Stimulated activated CD8-positive, alpha-beta memory T cell treated with anti-CD3 and anti-CD28 coated beads, Interleukin-15, amount 100 ng/mL, for 1 hour (primary cell): Measurements from ENCODE around the gene FAM83G.
"Not testable (repeated sequence)": the region's sequence is repeated elsewhere in the genome, so short reads cannot be mapped to it uniquely, and the experiment has no call there.

ENCODE experiments used
- DNase-seq: peaks from one replicate; pipeline ENCODE4 v3.0.0-alpha.2; 2020; ENCODE audit warnings: low read depth

FAM83G gene

DNA sequence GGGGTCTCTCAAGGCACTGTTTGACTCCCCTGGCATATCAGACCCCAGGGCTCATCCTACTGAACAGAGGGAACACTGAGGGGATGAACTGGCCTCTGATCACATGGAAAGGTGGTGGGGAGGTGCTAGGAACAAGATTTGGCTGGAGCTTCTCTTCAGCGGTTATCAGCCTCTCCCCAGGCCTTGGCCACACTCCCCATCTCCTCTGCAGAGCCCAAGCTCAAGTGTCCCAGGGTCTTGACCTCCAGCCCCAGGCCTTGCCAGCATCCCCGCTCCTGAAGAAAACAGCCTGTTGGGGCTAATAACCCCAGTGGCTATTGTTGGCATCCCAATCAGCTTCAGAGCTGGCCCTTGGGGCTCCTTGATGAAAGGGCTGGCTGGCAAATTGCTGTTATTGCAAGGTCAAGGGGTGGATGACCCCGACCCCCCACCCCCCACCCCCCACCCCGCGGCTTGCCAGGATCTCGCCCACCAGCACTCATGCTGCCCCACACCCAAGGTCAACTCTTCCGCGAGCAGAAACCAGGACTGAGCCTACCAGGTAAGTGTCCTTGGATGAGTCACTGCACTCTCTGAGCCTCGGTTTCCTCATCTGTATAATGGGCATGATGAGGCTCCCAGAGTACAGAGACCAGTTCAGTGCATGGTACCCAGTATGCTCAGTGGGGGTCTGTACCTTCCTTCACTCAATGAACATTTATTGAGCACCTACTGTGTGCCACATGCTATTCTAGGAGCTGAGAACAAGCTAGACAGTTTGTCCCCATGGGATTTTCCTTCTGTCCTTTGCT lies 18.8 kb upstream of the FAM83G start:
- no peak for DNase-seq

DNA sequence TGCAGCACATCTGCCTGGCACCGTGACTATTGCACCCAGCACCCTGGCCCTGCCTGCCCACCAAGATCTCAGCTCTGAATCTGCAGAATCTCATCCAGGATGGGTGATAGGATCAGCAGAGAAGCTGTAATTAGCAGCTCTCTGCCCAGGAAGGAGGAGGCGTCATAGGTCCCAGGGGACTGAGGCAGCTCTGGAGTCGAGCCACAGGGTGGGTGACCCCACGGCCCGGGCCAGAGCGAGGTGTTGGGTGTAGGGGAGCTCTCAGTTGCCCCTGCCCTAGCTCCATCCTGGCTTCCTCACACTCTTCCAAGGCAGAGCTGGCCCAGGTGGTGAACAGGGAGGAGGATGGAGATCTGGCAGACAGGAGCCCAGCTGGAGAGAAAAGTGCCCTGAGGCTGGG lies 18.2 kb upstream of the FAM83G start:
- DNase-seq, result no peak

DNA sequence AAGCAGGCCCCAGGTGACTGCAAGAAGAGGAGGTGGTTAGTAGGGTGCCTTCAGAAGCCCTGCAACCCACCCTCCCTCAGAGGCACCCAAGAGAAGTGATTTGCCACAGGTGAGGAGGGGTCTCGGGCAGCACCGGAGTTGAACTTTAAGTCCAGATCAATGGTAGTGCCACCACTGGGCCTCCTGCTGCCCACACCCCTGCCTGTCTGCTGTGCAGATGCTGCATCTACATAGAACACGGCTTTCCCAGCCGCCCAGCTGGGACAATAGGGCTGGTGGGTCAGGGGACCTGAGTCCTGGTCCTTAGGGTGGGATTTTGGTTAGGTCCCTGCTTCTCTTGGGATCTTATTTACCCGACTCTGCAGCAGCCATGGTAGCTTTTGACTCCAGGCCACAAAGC lies 17.6 kb upstream of the FAM83G start:
- no peak for DNase-seq

DNA sequence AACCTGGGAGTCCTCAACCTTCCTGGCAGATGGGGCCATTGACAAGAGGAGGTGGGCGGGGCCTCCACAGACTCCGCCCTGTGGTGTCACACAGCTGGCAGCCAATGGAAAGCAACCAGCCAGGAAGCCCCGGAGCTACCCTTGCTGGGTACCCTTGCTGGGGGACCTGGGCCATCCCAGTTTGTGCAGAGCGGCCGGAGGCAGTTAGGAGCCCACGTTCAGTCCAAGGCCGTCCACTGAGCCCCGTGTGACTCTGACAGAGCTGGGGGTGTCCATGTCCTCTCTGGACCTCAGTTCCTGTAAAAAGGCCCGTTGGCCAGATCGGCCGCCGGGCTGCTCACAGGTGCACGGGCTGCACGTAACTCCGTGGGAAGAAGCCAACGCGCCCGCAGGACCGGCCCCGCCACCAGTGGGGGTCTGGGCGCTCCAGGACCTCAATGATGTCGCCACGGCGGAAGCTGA lies 17.1 kb upstream of the FAM83G start:
- DNase-seq, result no peak

DNA sequence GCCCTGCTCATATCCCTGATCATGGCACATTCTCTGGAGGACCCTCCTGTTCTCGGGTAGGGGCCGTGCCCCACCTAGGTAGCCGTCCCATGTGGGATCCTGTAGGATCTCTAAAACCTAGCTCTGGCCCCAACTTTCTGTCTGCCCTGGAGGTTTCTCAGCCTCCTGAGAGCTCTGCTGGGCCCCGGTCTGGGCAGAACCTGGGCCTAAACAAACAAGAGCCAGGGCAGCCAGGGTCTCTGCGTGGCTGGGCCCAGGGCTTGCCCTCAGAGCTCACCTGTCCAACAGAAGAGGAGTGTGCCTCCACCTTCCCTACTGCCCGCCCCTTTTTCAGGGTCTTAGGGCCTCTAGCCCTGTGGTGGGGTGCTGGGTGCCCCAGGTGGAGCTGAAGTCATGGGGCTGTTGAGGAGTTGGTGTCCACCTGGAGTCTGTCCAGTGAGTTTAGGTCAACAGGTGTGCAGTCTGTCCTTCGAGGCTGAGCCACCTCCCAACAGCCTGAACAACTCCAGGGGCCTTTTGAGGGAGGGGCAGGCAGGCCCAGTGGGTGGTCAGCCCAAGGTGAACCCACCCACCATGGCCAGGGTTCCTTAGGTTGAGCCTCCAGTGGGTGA lies 16.6 kb upstream of the FAM83G start:
- DNase-seq, result not testable (repeated sequence)

DNA sequence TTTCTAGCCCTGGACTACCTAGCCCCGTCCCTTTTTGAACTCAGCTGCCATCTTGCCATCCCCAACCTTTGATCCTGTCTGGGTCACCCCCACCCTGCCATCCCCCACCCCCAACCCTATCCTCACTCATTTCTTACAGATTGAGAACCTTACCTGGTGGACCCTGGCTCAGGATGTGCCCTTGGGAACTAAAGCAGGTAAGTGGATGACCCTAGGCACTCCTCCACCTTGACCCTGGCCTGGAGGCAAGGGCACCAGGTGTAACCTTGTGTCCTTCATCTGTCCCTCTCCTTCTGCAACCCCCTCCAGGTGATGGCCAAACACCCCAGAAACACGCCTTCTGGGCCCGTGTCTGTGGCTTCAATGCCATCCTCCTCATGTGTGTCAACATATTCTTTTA lies 15.5 kb upstream of the FAM83G start:
- no peak for DNase-seq

DNA sequence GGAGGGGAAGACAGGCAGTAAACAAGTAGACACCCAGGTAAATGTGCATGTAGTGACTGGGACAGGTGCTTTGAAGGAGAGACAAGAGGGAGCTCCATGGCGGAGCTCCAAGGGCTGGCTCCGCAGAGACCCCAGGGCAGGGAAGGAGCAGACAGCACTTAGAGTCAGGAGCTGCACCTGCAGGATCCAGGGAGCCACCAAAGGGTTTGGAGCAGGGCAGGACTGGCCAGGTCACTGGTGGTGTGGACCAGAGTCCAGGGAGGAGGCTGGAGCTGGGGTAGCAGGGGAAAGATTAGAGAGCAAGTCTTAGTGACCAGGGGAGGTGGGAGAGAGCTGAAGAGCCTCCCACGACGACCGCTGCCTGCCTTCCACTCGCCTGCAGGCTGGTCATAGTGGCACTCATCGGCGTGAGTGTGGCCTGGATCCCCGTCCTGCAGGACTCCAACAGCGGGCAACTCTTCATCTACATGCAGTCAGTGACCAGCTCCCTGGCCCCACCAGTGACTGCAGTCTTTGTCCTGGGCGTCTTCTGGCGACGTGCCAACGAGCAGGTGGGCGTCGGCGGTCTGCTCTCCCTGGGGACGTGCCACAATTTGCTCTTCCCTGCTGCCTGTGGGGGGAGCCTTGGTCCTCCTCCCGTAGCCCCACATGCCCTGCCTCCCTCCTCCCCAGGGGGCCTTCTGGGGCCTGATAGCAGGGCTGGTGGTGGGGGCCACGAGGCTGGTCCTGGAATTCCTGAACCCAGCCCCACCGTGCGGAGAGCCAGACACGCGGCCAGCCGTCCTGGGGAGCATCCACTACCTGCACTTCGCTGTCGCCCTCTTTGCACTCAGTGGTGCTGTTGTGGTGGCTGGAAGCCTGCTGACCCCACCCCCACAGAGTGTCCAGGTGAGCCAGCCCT lies 14.7 kb upstream of the FAM83G start:
- no peak for DNase-seq

DNA sequence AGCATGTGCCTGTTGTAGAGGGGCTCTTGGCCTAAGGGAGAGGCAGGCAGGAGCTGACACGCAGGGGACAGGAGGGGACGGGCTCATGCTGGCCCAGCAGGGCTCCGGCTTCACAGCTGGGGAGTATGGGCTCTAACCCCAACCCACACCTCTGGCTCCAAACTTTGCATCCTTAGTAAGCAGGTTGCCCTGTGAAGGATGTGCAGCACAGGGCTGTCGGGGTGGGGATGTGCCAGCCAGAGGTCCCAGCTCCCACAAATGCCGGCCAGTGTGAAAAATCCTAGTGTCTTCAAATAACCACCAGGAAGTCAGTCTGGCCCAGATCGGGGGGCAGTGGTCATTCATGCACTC lies 14.0 kb upstream of the FAM83G start:
- no peak for DNase-seq

DNA sequence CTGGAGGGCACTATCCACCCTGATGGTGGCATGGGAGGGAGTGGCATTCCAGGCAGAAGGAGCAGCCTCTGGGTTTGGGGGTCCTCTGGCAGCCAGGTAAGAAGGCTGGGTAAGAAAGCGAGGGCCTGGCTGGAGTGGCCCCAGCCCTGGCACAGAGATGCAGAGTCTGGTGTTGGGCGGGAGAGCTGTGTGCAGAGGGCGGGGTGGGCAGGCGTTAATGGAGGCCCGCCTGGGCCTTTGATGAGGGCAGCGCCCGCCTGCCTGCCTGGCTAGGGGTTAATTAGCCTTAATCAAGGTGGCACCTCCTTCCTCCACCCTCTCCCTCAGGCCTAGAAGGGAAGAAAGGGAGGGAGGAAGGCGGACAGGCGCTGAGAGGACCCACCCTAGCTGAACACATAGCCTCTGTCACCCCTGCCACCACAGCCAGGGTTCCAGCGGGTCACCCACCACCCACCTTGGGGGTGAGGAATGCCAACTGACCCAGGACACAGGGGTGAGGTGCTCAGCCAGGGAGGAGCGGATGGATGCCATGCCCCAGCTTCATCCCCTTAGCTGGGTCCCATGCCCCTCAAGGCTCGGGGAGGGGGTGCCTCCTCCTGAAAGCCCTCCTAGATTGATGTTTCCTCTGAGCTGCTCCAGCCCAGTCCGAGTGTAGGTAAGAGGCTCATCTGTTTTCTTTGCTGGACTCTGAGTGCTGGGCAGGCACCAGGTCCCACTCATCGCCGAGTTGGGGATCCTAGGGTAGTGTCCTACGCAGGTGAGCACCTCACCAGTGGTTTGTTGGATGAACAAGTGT lies 13.4 kb upstream of the FAM83G start:
- DNase-seq, result no peak

DNA sequence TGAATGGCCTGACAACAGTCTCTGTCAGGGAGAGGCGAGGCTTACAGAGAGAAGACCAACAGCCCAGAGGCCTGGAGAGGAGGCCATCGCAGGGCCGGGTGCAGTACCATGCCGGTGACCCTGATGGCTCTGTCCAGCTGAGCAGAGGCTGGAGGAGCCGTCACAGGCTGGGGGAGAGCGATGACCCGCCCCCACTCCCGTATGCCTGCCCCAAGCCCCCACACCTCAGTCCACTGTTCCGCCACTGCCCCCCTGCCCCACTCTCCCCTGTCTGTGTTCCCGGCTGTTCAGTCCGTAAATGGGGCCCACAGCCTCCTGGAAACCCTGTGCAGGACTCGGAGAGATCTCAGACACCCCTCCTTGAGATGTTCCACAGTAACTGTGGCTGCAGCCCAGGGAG lies 12.8 kb upstream of the FAM83G start:
- no peak for DNase-seq

DNA sequence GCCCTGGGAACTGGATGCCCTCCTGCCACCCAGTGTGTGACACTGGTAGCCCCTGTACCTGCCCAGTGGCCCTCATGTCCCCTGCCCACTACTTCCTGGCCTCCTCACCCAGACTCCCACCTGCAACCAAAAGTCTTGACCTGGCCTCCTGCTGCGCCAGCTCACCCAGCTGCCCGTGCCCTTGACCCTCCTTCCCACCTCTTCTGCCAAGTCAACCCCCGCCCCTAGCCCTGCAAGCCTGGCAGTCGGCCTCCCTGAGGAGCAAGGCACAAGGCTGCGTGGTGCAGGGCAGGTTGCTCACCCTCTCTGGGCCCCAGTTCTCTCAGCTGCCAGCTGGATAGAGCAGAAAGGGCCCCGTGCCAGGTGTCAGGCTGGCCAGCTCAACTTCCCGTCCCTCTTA lies 12.3 kb upstream of the FAM83G start:
- no peak for DNase-seq

DNA sequence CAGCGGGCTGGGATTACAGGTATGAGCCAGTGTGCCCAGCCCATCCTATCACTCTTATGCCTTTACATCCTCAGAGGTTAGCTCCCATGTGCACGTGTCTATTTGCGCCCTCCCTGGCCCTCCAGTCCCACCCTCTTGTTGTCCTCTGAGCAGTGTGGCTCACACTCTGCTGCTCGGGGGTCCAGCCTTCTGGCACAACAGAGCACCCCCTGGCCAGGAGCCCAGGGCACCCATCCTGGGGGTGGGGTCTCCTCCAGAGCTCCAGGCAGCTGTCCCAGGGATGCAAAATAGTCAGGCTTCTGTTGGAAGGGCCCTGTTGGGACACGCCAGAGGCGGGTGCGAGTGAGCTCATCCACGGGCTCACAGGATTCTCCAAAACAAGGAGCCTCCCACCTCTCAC lies 11.7 kb upstream of the FAM83G start:
- no peak for DNase-seq

DNA sequence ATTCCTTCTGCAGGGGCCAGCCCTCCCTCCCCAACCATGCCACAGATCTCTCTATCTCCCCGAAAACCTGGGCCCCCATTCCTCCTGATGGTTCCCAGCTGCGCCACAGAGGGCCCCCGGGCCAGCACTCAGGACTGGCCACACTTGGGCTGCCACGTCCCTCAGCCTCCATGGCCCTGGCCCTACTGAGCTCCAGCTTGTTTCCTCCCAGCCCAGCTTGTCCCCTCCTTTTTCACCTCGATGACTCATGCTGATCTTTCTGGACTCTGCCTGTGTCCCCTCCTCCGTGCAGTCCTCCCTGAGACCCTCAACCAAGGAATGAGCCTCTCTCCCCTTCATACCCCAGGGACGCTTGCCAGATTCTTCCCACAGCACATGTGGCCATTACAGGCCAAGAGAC lies 10.9 kb upstream of the FAM83G start:
- no peak for DNase-seq

DNA sequence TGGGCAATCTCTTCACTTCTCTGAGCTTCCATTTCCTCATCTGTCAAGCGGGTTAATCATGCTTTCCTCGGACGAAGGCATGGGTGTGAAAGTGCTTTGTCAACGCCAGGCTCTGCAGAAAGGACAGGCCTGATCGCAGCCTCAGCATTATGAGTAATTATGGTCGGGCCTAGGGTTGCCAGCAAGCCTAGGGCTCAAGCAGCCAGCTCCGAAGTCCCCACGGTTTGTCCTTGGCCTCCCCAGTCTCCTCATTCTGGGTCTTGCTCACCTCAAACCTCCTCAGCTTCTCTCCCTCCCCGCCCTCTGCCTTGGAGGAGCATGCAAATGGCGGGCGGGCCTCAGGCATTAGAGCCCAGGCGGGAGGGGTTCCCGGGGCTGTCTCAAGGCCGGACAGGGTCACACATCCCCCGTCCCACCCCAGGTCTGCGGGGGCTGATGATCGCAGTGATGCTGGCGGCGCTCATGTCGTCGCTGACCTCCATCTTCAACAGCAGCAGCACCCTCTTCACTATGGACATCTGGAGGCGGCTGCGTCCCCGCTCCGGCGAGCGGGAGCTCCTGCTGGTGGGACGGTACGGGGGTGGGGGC lies 10.2 kb upstream of the FAM83G start:
- no peak for DNase-seq

DNA sequence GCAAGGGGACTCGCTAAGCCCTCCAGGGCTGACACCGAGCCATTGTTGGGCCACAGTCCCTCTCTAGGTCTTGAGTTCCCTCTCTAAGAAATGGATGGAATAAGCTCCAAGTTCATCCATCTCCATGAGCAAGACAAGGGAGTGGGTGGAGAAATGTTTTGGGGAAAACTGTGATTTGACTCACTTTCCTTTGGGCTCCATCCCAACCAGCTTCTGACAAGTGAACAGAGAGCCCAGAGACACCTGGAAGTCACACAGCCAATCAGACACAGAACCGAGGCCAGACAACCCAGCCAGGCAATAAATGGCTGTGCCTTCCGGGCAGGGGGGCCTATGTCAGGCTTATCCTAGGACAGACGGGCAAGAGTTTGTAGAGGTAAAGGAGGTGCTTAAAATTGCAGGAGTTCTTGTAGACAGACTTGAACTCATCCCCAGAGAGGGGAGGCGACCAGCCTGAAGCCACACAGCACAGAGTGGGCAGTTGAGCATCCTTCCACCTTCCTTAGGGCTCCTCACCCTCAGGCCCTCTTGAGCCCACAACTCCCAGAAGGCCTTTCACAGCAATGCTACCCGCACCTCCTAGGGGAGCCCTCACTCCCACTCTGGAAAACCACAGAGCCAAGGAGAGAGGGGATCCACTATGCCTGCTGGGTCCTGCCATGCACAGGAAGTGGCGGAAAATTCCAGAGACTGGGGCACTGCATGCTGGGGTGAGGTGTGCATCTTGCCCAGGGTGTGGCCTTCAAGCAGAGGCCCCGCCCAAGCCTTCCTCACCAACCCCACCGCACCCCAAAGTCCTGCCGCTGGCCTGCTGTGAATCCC lies 9.5 kb upstream of the FAM83G start:
- DNase-seq, result no peak

DNA sequence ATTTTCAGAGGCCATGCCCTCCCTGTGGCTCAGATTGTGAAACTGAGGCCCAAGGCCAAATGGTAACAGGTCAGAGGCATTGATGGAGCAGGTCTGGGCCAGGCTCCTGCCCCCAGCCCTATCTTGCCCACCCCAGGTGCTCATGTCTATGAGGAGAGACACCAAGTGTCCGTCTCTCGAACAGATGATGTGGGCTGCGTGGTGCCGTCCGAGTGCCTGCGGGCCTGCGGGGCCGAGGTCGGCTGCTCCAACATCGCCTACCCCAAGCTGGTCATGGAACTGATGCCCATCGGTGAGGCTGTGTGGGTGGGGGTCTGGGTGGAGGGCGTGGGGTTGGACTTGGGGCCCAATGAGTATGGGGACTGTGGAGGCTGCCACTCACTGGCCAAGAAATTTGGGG lies 8.7 kb upstream of the FAM83G start:
- DNase-seq, result no peak

DNA sequence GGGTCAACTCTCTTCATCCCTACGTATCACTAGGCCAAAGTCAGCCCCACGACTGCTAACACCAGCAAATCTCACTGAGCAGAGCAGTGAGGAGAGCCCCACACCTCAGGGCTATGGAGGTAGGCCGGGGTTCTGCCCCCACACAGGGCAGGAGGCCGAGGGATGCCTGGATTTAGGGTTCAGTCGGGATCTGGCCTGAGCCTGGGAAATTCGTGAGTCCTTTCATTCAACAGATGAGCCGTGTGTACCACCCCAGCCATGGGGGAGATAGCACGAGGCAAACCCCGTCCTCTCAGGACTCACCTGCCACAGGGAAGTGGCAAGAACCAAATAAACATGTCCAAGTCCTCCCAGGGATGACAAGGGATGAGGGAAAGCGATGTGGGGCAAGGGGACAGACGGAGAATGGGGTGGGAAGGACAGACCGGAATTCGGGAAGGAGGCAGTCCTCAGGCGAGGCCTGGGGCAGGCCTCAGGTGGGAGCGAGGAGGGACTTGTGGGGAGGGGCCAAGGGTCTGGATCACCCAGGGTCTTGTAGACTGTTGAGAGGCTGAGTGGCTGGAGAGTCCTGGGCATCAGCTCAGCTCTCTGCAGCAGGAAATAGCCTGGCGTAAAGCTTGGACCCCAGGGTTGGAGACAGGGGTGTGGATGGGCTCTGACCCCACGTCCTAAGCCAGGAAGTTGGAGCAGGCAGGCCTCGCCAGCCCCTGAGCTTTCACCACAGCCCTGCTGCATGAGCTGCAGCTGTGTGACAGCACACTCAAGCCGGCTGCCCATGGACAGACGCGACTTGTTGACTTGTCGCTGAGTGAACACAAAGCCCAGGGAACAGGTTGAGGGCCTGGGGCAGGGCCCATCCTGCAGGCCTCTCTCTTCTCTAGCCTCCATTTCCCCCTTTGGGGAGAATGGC lies 7.9 kb upstream of the FAM83G start:
- no peak for DNase-seq

DNA sequence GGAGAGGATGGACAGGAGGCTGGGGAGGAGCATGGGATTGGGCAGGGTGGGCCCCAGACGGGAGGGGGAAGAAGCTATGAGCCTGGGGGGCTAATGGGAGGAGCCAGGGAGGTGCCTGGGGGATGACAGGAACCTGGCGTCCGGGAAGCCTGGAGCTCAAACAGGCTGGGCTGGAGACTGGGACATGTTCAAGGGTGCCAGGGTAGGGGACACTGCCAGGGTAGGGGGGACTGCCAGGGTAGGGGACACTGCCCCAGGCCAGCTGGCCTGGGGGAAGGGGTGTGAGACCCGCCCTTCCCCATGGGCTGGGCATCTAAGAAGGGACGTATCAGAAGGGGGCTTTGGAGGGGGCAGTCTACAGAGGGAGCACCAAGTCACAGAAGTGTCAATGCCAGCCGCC lies 7.0 kb upstream of the FAM83G start:
- DNase-seq, result no peak

DNA sequence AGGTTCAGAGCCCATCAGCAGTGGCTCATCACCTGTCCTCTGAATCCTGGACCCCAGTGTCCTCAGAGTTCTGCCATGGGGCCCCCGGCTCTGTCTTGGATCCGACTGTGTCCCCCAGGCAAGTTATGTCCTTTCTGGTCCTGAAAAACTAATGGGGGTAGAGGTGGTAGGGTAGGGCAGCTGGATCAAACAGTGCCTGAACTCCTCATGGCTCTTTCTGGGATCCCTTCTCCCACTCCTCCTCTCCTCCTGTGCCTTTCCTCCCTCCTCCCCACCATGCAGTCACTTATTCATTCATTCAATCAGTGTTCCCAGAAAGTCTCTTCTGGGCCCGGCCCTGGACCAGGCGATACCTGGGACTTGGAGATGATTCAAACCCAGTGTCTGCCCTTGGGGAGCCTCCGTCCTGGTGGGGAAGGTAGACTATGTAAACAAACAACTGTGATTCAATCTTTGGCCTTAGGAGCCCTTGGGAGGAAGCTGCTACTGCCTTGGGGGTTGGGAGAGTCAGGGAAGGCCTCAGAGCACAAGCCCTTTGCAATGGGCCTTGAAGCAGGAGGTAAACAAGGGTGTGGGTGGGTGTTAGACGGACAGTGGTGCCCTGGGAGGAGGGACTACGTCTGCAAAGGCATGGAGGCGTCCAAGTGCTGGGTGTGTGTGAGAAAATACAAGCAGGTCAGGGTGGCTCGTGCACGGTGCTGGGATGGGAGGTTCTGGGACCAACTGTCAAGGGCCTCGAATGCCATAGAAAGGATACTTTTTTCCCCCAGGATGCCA lies 6.4 kb upstream of the FAM83G start:
- DNase-seq, result no peak
